Measurements from ENCODE around the gene ZBTB5. TPM values are rescaled to one million over a fixed set of nuclear protein-coding genes. Genes with fewer than 3 reads are reported as not detected.
A peak's percentile ranks its signal among the peaks of the same experiment; 100 is the strongest.

Gene ZBTB5
- total RNA-seq, 1 experiment from 2014 or later, result 9.1 TPM

- no peak overlapping the region for H4K8ac ChIP-seq (replicated peaks; ENCODE audit: insufficient read length, low read depth, low read length)
- H3K14ac ChIP-seq (ENCODE audit: insufficient read depth, low read length), result no peak overlapping the region
- H4K5ac ChIP-seq (ENCODE audit: insufficient read length, low read depth, low read length), result no peak overlapping the region
- H3K27me3 Mint-ChIP-seq (ENCODE audit: low read depth), result no peaks in the 10 kb centered on the region
- H2AFZ ChIP-seq (ENCODE audit: low read length), result no peak overlapping the region
- no peaks in the 10 kb centered on the region for H4K20me1 ChIP-seq (ENCODE audit: control insufficient read depth, insufficient read depth, insufficient read length)
- no peak overlapping the region for H3T11ph ChIP-seq (ENCODE audit: low read length)
- no peaks in the 10 kb centered on the region for H3K9me3 Mint-ChIP-seq
- H3K9ac ChIP-seq (ENCODE audit: extremely low read depth, insufficient read length, low read length), result no peak overlapping the region
- no peak overlapping the region for H3K56ac ChIP-seq (ENCODE audit: insufficient read length, low read depth, low read length)
- H3K18ac ChIP-seq (ENCODE audit: insufficient read length, low read depth, low read length), result no peak overlapping the region
- no peaks in the 10 kb centered on the region for H3K79me1 ChIP-seq (ENCODE audit: insufficient read depth, low read depth, low read length, poor library complexity, severe bottlenecking)
- H2BK15ac ChIP-seq (ENCODE audit: low read depth, low read length), result no peak overlapping the region
- WGBS (ENCODE audit: extremely low coverage, insufficient read length, low lambda C conversion rate), result no CpG with 5 or more reads among the region's 2 CpGs
- no peak overlapping the region for H3K27ac ChIP-seq (ENCODE audit: insufficient read length, low read depth, low read length)
- H3K4me2 ChIP-seq (ENCODE audit: insufficient read depth, insufficient read length, low read length), result no peak overlapping the region
- no peak overlapping the region for H3K4ac ChIP-seq (ENCODE audit: low read depth, low read length)
- DNase-seq, result no peak
- H3K4me3 Mint-ChIP-seq, result no peak overlapping the region
- H3K79me2 ChIP-seq (ENCODE audit: insufficient read depth, low read length), result no peaks in the 10 kb centered on the region
- no peak overlapping the region for H2AK5ac ChIP-seq (ENCODE audit: insufficient read length, low read length)
- no peak overlapping the region for H2BK5ac ChIP-seq (ENCODE audit: insufficient read length, low read length)
- H2BK120ac ChIP-seq (ENCODE audit: low read depth, low read length, poor library complexity, severe bottlenecking), result no peak overlapping the region
- H3K27ac Mint-ChIP-seq, result no peak overlapping the region
- no peaks in the 10 kb centered on the region for H3K27me3 ChIP-seq (ENCODE audit: insufficient read depth, low read length)
- H3K23ac ChIP-seq (ENCODE audit: insufficient read length, low read depth, low read length), result no peak overlapping the region
- no peaks in the 10 kb centered on the region for H3K36me3 Mint-ChIP-seq (ENCODE audit: insufficient read depth in 1 of 3, low read depth in 3 of 3)
- TF ChIP-seq CTCF (conservative IDR thresholded peaks at IDR 0.05), result peak; percentile 58
- peaks cover 14 to 27% of the 10 kb centered on the region in 2 experiments for H3K4me1 Mint-ChIP-seq
- H3K4me1 ChIP-seq (ENCODE audit: insufficient read depth, low read length), result no peaks in the 10 kb centered on the region; the same call in 1 of the 2 replicates
- H2BK20ac ChIP-seq (ENCODE audit: low read depth, low read length, poor library complexity, severe bottlenecking), result no peak overlapping the region
- no peaks in the 10 kb centered on the region for H3K23me2 ChIP-seq (ENCODE audit: insufficient read length, low read depth, low read length, poor library complexity, severe bottlenecking)
- no peak overlapping the region for H2BK12ac ChIP-seq (ENCODE audit: insufficient read length, low read depth, low read length)
- no peaks in the 10 kb centered on the region for H3K9me3 ChIP-seq (ENCODE audit: control insufficient read depth, low read depth, low read length)
- no peak overlapping the region for H4K91ac ChIP-seq (ENCODE audit: insufficient read length, low read depth, low read length)
Observed at GRCh38 chr9:37407468-37407867, 57.8 kb downstream of the ZBTB5 start.

Measured in H9 (cell line).